ENCODE data around the gene PTPRN2.

Gene PTPRN2

GRCh38 chr7:157544980-157545680, 1042.5 kb downstream of the PTPRN2 start:
- no peak for DNase-seq

- DNase-seq = no peak
Observed at GRCh38 chr7:157544226-157544625, 1043.4 kb downstream of the PTPRN2 start.

- DNase-seq = no peak
Observed at GRCh38 chr7:157543791-157544190, 1043.8 kb downstream of the PTPRN2 start.

- DNase-seq = no peak
Observed at GRCh38 chr7:157543276-157543675, 1044.3 kb downstream of the PTPRN2 start.

GRCh38 chr7:157542068-157543021, 1045.3 kb downstream of the PTPRN2 start:
- no peak for DNase-seq

- no peak for DNase-seq
Observed at GRCh38 chr7:157541295-157542067, 1046.1 kb downstream of the PTPRN2 start.

GRCh38 chr7:157540606-157541294, 1046.9 kb downstream of the PTPRN2 start:
- DNase-seq = no peak

GRCh38 chr7:157540020-157540419, 1047.6 kb downstream of the PTPRN2 start:
- DNase-seq = no peak

- no peak for DNase-seq
Observed at GRCh38 chr7:157539521-157539920, 1048.1 kb downstream of the PTPRN2 start.

GRCh38 chr7:157538735-157539134, 1048.9 kb downstream of the PTPRN2 start:
- no peak for DNase-seq

- DNase-seq = no peak
Observed at GRCh38 chr7:157538321-157538720, 1049.3 kb downstream of the PTPRN2 start.

GRCh38 chr7:157537056-157537455, 1050.6 kb downstream of the PTPRN2 start:
- no peak for DNase-seq

GRCh38 chr7:157532068-157532467, 1055.6 kb downstream of the PTPRN2 start:
- no peak for DNase-seq

- no peak for DNase-seq
Observed at GRCh38 chr7:157529768-157530560, 1057.7 kb downstream of the PTPRN2 start.

GRCh38 chr7:157528785-157529341, 1058.8 kb downstream of the PTPRN2 start:
- no peak for DNase-seq

- no peak for DNase-seq
Observed at GRCh38 chr7:157527686-157528085, 1059.9 kb downstream of the PTPRN2 start.

- no peak for DNase-seq
Observed at GRCh38 chr7:157526913-157527634, 1060.5 kb downstream of the PTPRN2 start.

GRCh38 chr7:157526005-157526912, 1061.4 kb downstream of the PTPRN2 start:
- no peak for DNase-seq

- no peak for DNase-seq
Observed at GRCh38 chr7:157525491-157525915, 1062.1 kb downstream of the PTPRN2 start.

- DNase-seq = no peak
Observed at GRCh38 chr7:157524731-157525130, 1062.9 kb downstream of the PTPRN2 start.
